H7 (cell line): ENCODE results near the gene KAT8. TPM values are rescaled to one million over a fixed set of nuclear protein-coding genes. Genes with fewer than 3 reads are reported as not detected.
"Not testable (repeated sequence)": the region's sequence is repeated elsewhere in the genome, so short reads cannot be mapped to it uniquely, and the experiment has no call there.

Source experiments
- DNase-seq: peaks from one replicate; pipeline ENCODE4 v3.0.0; 2012
- H3K27me3 ChIP-seq: 2 replicates; pipeline ENCODE4 v1.6.0; 2011; ENCODE audit warnings: mild to moderate bottlenecking, low read length; ENCODE audit not compliant: control insufficient read depth, insufficient read depth
- H3K36me3 ChIP-seq: replicated peaks from 2 replicates; pipeline ENCODE4 v1.5.1; 2011; ENCODE audit warnings: low read length; ENCODE audit not compliant: control insufficient read depth, insufficient read depth
- H3K4me3 ChIP-seq: 2 replicates; pipeline ENCODE4 v1.5.1; 2011; ENCODE audit warnings: low read depth, mild to moderate bottlenecking, control low read depth, low read length, moderate library complexity; ENCODE audit not compliant: insufficient read depth
- total RNA-seq: library from RNA; depleted of rRNA; stranded (reverse); fragments of >200 nt; shearing (Covaris generic); gene quantifications from 2 replicates; pipeline ENCODE4 v1.2.3, GENCODE V29; 2014; rRNA removed

The KAT8 gene
- total RNA-seq, 1 experiment from 2014 or later: 61.7 TPM

DNA sequence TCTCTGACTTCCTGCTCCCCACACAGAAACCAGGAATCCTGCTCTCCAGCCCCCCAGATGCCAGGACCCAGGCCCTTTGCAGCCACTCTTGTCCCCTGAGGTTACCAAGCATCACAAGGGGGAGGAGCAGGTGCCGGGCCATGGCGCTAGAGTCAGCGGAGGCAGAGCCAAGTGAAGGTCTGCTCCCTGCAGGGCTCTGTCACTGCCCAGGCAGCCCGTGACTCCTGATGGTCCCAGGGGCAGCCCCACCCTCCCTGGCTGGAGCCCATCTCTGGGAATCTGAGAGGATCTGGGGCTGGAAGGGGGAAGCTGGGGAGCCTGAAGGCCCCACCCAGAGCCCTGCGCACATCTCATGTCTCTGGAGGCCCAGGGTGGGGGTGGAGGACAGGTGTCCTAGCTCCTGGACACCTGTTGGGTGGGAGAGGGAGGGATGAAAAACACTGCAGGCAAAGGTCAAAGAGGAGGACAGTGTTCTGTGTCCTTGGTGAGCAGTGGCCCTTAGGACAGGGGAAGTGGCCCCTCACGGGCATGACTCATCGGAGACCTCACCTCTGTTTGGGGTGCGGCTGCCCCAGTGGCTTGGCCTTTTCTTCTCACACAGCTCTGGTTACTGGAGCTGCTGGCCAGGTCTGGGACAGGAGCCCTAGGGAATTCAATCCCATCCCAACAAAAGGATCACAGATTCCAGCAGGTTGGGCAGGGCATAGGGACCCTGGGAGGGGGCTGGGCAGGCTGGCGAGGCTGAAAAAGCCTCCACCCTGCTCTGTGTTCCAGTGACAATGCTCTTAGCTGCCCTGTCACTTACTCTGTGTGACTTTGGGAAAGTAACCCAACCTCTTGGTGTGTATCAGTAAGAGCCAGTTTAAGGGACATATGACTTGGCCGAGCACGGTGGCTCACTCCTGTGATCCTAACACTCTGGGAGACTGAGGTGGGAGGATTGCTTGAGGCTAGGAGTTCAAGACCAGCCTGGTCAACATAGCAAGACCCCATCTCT lies 32.7 kb downstream of the KAT8 start, which contains the start of gene PRSS36:
PRSS36 (minus strand) TSS at position 173 of the 997 bp plus-strand sequence; CDS start at position 142, 31 bp downstream.
- Histone ChIP-seq H3K4me3 (no peak within 1 kb of the TSS), H3K27me3 (peaks cover 22% of the 10 kb centered on the region), H3K36me3 (no peaks in the 10 kb centered on the region)
- peak; percentile 50 for DNase-seq

DNA sequence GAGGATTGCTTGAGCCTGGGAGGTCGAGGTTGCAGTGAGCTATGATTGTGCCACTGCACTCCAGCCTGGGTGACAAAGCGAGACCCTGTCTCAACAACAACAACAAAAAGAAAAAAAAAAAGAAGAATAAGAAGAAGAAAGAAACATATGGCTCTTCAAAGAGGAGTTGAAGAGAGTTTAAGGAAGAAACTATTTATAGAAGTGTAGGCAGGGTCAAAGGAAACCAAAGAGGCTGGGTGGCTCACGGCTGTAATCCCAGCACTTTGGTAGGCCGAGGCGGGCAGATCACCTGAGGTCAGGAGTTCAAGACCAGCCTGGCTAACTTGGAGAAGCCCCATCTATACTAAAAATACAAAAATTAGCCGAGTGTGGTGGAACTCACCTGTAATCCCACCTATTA lies 33.5 kb downstream of the KAT8 start:
- H3K36me3 ChIP-seq, DNase-seq, H3K4me3 ChIP-seq: not testable (repeated sequence)
- peaks cover 20% of the 10 kb centered on the region for H3K27me3 ChIP-seq

DNA sequence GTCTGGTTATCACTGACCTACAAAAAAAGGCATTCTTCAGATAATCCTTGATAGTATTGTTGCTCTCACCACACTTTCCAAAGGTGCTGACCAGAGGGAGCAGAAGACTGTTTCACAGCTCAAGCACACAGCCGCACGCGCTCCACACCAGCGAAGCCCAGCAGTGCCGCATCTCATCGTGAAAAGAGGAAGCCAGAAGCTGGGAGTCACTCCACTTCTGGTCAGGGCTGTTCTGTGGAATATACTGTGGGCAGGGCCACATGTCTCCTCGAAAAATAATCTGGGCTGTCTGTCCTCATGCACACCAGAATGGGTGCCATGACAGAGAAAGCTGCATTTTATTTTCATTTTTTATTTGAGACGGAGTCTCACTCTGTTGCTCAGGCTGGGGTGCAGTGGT lies 39.7 kb downstream of the KAT8 start:
- Histone ChIP-seq H3K36me3 (no peaks in the 10 kb centered on the region), H3K4me3 (no peak overlapping the region), H3K27me3 (no peaks in the 10 kb centered on the region)
- DNase-seq: peak; percentile 9

DNA sequence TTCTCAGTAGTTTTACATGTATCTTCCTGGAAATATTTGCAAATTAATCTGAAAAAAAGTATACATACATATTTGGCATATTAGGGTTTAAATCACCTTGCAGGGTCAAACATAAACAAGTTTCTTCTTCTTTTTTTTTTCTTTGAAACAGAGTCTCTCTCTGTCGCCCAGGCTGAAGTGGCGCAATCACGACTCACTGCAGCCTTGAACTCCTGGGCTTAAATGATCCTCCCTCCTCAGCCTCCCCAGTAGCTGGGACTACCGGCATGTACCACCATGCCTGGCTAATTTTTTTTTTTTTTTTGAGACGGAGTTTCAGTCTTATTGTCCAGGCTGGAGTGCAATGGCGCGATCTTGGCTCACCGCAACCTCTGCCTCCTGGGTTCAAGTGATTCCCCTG lies 49.9 kb downstream of the KAT8 start:
- DNase-seq: no peak
- Histone ChIP-seq H3K4me3 (no peak overlapping the region), H3K36me3 (no peaks in the 10 kb centered on the region), H3K27me3 (no peaks in the 10 kb centered on the region)

DNA sequence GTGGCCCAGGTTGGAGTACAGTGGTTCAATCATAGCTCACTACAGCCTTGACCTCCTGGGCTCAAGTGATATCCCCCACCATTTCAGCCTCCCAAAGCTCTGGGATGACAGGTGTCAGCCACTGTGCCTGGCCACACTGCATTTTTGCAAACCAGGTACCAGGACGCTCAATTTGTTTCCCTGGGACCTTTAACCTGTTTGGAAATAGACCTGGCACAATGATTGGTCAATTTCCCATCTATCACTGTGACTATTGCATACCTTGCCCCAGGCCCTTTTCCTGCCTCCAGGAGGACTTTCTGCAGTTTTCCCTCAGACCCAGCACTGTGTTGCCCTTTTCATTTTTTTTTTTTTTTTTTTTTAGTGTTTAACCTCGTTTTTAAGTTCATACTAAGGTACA lies 51.4 kb downstream of the KAT8 start:
- Histone ChIP-seq H3K4me3 (no peak overlapping the region), H3K27me3 (no peaks in the 10 kb centered on the region), H3K36me3 (no peaks in the 10 kb centered on the region)
- DNase-seq: peak; percentile 15

DNA sequence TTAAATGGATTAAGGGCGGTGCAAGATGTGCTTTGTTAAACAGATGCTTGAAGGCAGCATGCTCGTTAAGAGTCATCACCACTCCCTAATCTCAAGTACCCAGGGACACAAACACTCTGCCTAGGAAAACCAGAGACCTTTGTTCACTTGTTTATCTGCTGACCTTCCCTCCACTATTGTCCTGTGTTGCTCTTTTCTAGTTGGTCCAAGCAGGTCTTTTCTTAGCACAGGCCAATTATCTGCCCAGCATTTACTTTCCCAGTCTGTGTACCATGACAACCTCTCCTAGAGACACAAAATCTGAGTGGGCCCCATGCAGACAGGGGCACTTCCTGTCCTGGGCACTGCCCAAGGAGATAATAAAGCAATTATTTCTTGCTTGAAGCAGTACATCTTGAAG lies 52.6 kb downstream of the KAT8 start:
- not testable (repeated sequence) for H3K4me3 ChIP-seq, H3K36me3 ChIP-seq, H3K27me3 ChIP-seq
- DNase-seq: peak; percentile 9

DNA sequence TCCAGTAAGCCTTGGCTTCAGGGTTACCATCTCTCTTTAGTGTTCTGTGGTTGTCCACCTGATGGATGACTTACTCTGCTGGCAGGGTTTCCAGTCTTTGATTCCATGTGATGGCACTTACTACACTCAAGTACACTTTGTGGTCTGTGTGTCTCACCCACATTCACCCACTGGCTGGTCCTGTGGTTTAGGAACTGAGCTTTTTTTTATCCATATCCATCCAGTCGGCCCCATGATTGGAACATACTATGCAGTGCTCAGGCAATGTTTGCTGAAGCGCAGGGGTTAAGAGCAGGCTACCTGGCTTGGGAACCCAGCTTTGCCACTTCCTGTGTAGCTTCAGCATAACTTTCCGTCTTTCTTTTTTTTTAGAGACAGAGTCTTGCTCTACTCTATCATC lies 59.7 kb downstream of the KAT8 start:
- no peak for DNase-seq
- no peaks in the 10 kb centered on the region for H3K27me3 ChIP-seq
- H3K4me3 ChIP-seq: no peak overlapping the region
- H3K36me3 ChIP-seq: peaks cover 4% of the 10 kb centered on the region

DNA sequence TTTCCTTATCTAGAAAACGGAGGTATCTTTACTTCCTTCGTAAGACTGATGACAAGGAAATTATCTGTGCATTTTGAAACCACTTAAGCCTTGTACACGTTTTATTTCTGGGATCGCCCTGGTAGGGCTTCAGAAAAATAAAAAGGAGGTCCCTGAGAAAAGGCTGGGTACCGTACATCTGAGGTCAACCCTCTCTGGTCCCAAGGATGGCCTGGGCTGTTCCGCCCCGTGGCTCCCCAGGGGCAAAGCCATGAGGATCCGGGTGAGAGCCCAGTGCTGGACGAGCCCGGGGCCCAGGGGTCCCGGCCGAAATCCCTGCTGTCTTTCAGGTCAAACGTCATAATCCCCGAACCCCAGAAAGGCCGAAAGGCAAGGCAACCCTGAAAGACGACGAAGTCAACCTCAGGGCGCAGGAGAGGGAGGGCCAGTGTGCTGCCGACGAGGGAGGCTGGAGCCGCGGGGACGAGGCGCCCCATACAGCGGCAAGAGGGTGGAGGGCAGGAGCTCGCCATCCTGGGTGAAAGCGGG lies 61.8 kb downstream of the KAT8 start:
- Histone ChIP-seq H3K36me3 (peaks cover 23% of the 10 kb centered on the region), H3K4me3 (peak overlapping the region; percentile 93), H3K27me3 (no peaks in the 10 kb centered on the region)
- DNase-seq: no peak

DNA sequence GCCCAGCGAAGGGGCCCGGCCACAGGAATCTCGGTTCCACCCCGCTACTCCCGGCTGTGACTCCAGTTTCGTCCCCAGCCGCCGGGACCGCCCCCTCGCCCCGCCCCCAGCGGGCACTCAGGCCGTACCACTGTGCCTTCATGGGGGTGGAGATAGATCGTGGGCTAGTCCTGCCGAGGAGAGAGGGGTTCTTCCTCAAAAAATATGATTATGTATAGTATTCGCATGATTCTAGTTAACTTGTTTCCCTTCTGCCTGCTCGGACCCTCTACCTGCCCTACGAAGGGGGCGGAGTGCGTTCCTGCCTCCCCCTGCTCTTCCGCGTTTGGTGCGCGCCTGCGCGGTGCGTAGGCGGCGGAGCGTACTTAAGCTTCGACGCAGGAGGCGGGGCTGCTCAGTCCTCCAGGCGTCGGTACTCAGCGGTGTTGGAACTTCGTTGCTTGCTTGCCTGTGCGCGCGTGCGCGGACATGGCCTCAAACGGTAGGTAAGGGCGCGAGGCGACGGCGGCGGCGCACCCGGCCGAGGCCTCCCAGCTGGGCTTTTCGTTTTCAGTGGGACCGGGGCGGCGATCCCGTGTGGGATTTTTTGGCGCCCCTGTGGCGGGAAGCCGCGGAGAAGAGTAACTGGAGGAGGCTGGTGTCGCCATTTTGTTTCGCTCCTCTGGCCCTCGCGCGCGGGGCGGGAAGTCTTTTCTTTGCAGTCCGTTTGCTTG lies 62.4 kb downstream of the KAT8 start, which contains the start of gene FUS:
FUS (plus strand) TSS at position 393 of the 713 bp plus-strand sequence; CDS start at position 469, 76 bp downstream.
- Histone ChIP-seq H3K27me3 (no peaks in the 10 kb centered on the region), H3K4me3 (peak within 1 kb of the TSS; percentile 93), H3K36me3 (peaks cover 23% of the 10 kb centered on the region)
- peak; percentile 99 for DNase-seq

Other genes with a start within 250 kb of the KAT8 start
- gene BCL7C, start 223.6 kb upstream of the KAT8 start, total RNA-seq: 16.4 and 35.5 TPM in 2 replicates
- gene CTF1, start 221.1 kb upstream of the KAT8 start, total RNA-seq: 2.0 TPM in 2 replicates
- gene FBXL19, start 194.1 kb upstream of the KAT8 start, total RNA-seq: 78.3 and 89.8 TPM in 2 replicates
- gene ORAI3, start 168.6 kb upstream of the KAT8 start, total RNA-seq: 15.3 and 18.4 TPM in 2 replicates
- gene SETD1A, start 159.9 kb upstream of the KAT8 start, total RNA-seq: 4.1 and 5.0 TPM in 2 replicates
- 4.4 and 8.2 TPM in 2 replicates for gene HSD3B7, start 132.5 kb upstream of the KAT8 start, total RNA-seq
- gene STX1B, start 107.0 kb upstream of the KAT8 start, total RNA-seq: 1.3 and 4.1 TPM in 2 replicates
- gene STX4, start 84.1 kb upstream of the KAT8 start, total RNA-seq: 13.6 and 14.2 TPM in 2 replicates
- gene ZNF668, start 43.4 kb upstream of the KAT8 start, total RNA-seq: 16.4 and 19.9 TPM in 2 replicates
- gene ZNF646, start 43.2 kb upstream of the KAT8 start, total RNA-seq: 28.8 and 30.0 TPM in 2 replicates
- gene PRSS53, start 28.7 kb upstream of the KAT8 start, total RNA-seq: 1.3 and 4.5 TPM in 2 replicates
- gene VKORC1, start 22.9 kb upstream of the KAT8 start, total RNA-seq: 127 and 135 TPM in 2 replicates
- gene BCKDK, start 9.3 kb upstream of the KAT8 start, total RNA-seq: 52.7 and 64.0 TPM in 2 replicates
- 57.1 and 65.4 TPM in 2 replicates for gene PRSS8, start 18.1 kb downstream of the KAT8 start, total RNA-seq
- 0.59 and 1.1 TPM in 2 replicates for gene PRSS36, start 32.4 kb downstream of the KAT8 start, total RNA-seq
- gene FUS, start 62.5 kb downstream of the KAT8 start, total RNA-seq: 35.3 and 39.8 TPM in 2 replicates
- gene PYCARD, start 85.1 kb downstream of the KAT8 start, total RNA-seq: 32.2 and 35.2 TPM in 2 replicates
- gene TRIM72, start 96.5 kb downstream of the KAT8 start, total RNA-seq: 0.03 and 0.44 TPM in 2 replicates
- not detected in 2 replicates for gene PYDC1, start 99.5 kb downstream of the KAT8 start, total RNA-seq
- gene ITGAM, start 142.3 kb downstream of the KAT8 start, total RNA-seq: 0.04 TPM in 1 of 2 replicates, not detected in the other
- 0.26 and 0.80 TPM in 2 replicates for gene ITGAX, start 237.5 kb downstream of the KAT8 start, total RNA-seq